Embryonic facial prominence (tissue), 1 donor: Measurements from ENCODE around the gene DEPDC1.
A peak's percentile ranks its signal among the peaks of the same experiment; 100 is the strongest.
"Not testable (repeated sequence)": the region's sequence is repeated elsewhere in the genome, so short reads cannot be mapped to it uniquely, and the experiment has no call there.

Source experiments
- DNase-seq: peaks from one replicate; pipeline ENCODE4 v3.0.0-alpha.2; 2016; ENCODE audit errors: extremely low spot score

The DEPDC1 gene, protein sequence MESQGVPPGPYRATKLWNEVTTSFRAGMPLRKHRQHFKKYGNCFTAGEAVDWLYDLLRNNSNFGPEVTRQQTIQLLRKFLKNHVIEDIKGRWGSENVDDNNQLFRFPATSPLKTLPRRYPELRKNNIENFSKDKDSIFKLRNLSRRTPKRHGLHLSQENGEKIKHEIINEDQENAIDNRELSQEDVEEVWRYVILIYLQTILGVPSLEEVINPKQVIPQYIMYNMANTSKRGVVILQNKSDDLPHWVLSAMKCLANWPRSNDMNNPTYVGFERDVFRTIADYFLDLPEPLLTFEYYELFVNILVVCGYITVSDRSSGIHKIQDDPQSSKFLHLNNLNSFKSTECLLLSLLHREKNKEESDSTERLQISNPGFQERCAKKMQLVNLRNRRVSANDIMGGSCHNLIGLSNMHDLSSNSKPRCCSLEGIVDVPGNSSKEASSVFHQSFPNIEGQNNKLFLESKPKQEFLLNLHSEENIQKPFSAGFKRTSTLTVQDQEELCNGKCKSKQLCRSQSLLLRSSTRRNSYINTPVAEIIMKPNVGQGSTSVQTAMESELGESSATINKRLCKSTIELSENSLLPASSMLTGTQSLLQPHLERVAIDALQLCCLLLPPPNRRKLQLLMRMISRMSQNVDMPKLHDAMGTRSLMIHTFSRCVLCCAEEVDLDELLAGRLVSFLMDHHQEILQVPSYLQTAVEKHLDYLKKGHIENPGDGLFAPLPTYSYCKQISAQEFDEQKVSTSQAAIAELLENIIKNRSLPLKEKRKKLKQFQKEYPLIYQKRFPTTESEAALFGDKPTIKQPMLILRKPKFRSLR

DNA sequence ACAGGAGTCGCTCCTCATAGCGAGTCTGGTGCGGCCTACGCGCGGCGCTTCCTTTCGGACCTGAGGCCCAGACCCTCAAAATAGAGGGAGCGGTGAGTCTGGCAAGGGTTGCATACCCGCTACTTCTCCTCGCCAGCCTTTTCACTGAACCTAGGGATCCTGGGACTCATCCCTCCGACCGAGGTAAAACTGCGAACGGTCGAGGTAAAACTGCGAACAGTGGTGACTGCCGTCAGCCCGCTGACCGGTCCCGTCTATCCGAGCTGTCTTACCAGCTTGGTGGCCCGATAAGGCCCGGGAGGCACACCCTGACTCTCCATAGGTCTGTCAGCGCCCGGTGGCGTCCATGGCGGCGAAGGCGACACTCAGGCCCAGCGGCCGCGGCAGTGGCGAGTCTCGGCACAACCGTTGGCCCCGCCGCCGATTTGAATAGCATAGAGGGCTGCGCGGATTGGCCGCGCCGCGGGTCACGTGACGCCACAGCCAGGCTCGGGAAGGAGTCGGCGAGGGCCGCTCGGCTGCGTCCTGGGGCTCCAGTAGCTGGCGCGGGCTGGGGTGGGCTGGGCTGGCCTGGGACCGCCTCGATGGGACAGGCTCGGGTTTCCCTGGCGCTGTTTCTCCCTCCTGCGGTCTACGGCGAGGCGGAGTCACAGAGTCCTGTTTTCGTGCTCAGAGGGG is at the start of gene DEPDC1:
Gene DEPDC1 (minus strand): TSS at position 403 of the 678 bp plus-strand sequence. CDS start 83 bp downstream, at position 320.
- DNase-seq: peak; percentile 79

DNA sequence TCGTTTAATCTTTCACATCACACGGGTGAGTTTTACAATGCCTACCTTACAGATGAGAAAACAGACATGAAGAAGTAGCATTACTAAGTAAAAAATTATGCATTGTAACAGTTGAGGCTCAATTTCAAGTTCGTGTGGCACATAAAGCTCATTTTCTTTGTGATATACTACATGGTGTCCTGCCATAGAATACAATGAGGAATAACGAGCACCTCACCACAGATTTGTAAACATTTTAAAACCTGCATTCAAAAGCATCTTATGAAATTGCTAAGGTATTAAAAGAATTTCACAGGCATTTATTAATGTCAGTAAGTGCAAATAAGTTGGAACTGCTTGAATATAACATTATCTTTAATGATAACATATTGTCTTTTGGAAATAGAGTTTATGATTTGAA is 47.8 kb upstream of the DEPDC1 start:
- DNase-seq: no peak

DNA sequence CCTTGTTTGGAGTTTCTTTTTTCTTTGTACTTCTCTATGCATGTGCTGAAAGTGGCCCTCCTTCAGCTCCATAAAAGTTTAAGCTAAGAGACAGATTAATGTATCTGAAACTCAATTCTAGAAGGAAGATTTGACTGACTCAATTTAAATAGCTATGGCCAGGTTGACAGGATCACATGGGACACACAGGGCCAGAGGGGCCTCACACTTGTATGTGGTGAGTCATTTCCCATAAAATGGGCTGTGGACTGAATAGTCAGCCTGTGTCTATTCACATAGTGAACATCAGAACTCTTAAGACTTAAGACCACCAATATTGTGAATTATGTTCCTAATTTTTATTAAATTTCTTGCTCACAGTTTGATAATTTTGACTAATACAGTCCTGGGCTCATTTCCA is 45.7 kb upstream of the DEPDC1 start:
- DNase-seq: no peak

DNA sequence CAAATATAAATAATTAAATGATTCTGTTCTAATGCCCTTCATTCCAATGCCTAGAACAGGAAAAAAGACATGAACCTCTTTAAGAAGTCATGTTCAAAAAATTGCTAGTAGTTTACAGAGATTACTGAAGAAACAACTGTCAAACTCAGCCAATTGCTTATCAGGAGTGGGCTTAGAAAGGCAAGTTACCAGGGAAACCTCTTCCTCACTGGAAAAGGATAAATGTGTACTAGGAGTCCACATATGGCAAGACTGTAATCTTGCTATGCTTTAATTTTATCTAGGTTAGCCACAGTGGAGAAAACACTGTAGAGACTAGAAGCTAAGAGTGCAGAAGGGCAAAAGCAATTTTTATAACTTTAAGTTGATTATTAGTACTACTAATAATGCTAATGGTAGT is 42.1 kb upstream of the DEPDC1 start:
- no peak for DNase-seq

DNA sequence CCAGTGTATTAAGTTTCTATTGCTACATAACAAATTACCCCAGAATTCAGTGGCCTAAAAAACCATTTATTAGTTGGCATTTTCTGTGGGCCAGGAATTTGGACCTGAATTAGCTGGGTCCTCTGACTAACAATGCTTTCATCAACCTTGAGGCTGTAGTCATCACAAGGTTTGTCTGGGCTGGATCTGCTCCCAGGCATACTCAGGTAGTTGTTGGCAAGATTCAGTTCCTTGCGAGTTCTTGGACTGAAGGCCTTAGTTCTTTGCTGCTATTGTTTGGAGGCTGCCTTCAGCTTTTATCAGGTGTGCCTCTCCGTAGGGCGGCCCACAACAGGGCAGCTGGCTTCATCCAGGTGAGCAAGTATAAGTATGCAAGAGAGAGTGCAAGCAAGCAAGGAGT is 31.4 kb upstream of the DEPDC1 start:
- DNase-seq: no peak

DNA sequence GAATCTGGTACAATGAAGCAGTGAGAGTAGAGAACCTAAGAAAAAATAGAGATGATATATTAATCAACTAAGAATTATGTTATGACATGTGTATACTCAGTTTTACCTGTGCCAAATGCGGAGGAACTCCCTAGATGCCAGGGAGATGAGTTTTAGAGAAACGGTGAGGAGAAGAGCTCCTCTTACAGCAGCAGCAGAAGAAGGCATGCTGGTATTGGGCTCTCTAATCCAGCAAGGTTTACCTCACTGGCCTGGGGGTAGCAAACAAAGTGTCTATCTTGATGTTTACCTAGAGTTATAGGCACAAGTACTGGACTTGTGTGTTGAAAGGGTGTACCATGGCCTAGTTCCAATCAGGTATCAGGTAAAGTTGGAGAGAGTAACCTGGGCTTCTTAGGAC is 28.9 kb upstream of the DEPDC1 start:
- no peak for DNase-seq

DNA sequence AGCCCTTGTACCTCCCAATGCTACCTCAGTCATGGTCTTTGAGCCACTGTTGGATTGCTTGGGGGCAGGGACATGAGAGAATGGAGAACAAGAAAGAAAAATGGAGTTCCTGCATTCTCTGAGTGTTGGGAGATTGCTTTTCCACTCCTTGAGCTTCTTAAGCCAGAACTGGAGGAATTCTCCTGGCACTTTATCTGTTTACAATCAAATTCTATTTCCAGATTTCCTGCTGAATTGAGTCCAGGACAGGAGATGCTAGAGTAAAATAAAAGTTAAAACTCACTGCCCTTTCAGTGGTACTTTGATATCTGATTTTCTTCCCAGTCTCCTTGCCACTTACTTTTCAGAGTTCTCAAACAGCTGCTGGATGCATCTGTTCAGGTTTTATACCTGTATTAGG is 24.4 kb upstream of the DEPDC1 start:
- no peak for DNase-seq

DNA sequence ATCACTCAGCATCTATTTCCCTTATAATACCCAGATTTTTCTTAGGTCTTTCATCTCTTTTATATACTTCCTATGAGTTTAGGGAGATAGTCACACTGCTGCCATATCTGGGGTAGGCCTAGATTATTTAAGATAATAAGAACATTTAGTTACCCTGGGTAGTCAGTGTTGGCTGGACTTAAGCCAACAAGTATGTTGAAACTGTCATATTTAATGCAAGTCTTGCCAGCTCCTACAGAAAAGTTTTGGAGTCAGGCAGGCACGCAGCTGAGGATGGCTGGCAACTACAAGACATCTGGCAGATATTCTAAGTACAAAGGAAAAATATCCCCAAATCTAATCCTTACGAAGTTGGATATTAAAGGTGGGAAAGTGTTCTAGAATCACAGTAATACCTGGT is 19.2 kb upstream of the DEPDC1 start:
- DNase-seq: no peak

DNA sequence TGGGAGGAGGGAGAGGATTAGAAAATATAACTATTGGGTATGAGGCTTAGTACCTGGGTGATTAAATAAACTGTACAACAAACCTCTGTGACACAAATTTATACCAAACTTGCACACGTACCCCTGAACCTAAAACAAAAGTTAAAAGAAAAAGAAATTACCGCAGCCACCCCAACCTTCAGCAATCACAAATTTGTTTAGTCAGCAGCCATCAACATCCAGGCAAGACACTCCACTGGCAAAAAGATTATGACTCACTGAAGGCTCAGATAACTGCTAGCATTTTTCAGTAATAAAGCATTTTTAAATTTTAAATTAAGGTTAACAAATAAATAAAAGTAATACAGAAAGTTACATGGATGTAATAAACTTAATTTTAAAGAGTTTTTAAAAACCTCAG is 14.4 kb upstream of the DEPDC1 start:
- no peak for DNase-seq

DNA sequence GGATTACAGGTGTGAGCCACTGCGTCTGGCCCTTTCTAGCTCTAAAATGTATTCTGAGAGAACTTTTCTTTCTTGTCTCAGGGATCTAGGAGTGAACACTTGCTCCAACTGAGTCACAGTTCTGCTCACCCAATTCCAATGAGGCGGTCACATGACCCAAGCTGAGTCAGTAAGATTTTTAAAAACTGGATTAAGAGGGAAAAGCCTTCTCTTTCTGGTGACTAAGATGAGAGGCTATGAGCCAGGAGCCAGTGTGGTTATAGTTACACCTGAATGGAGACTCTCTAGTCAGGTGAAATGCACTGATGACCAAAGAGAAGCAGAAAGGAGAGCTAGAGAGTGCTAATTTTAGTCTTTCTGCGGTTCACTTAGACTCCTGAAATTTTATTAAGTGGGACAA is 9.5 kb upstream of the DEPDC1 start:
- no peak for DNase-seq

DNA sequence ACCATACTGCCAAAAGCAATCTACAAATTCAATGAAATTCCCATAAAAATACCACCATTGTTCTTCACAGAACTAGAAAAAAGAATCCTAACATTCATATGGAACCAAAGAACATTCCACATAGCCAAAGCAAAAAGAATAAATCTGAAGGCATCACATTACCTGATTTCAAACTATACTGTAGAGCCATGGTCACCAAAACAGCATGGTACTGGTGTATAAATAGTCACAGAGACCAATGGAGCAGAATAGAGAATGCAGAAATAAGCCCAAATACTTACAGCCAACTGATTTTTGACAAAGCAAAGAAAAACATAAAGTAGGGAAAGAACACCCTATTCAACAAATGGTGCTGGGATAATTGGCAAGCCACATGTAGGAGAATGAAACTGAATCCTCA is 6.2 kb upstream of the DEPDC1 start:
- no peak for DNase-seq

DNA sequence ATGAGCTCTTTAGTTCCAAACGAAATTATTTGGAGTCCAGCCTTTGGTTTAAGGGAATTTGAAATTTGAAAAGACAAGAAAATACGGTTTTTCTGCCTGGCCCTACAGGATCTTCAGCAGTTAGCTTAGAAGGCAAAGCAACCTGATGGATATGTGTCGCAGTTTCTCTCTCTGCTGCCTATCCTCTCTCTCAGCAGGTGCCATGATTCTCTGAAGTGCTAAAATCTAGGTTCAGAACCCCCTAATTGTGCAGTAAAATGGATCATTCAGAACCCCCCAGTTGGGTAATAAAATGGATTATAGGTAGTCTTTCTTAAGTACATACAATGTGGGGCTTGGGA is 446 bp upstream of the DEPDC1 start:
- DNase-seq: no peak

DNA sequence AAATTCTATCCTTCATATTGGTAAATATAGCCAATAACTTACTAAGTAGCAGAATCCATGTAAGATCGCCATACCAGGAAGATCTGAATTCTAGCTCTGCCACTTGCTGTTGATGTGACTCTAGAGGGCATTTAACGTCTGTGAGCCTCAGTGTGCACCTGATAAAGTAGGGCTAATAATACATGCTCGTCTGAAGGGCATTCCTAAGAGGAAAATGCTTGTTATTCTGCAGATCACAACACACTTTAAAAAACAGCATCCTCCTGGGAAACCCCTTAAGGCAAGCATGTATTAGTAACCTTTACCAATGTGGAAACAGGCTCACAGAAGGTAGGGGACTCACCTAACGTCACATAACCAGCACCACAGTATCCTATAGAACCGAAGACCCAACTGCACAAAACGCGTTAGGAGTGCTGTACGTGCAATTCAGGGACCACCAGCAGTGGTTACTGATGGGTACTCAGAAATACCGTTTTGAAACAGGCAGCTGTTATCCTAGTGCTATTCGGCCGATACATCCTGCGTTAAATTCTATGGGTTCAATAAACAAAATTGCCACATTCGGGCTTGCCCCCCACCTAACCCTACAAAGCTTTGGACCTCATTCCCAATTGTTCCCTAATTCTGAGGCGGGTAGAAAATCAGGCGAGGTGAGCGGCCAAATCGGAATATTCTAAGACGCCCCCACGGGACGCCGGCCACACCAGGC is 758 bp downstream of the DEPDC1 start:
- no peak for DNase-seq

DNA sequence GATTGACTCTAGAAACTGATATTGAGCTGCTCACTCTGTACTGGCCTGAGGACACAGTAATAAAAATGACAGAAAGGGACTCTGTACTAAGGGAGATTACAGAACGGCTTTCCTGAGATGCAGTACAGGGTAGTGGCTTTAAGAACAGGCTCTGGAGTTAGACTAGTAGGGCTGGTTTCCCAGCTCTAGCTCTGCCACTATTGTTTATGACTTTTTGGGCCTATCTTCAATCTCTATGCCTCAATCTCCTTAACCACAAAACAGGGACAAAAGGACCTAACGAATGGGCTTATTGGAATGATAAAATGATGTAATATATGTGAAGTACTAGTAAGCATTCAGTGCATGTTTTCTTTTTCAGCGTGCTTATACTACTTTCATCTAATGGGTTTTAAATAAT is 1.4 kb downstream of the DEPDC1 start:
- DNase-seq: no peak

DNA sequence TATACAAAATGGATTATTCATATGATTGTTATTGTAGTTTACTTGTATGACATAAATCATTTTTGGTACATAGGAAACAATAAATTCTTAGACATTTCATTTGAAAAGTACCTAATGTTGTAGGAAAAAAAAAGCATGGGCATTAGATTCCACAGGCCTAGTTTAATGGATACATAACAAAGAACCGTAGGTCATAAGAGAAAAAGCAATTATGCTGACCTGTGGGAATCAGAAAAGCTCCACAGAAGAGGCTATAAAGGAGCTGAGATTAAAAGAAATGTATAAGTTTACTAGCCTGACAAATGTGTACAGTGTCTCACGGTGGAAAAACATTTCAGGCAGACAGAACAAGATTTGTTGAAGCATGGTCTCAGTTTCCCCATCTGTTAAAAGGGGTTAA is 3.7 kb downstream of the DEPDC1 start:
- no peak for DNase-seq

DNA sequence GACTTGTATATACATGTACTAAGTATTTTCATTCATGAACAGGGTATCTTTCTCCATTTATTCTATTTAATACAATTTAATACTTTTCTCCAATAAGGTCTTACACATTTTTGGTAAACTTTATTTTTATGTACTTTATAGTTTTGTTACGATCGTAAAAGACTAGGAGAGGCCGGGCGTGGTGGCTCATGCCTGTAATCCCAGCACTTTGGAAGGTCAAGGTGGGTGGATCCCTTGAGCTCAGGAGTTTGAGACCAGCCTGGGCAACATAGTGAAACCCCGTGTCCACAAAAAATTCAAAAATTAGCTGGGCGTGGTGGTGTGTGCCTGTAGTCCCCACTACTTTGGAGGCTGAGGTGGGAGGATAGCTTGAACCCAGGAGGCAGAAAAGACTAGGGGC is 4.6 kb downstream of the DEPDC1 start:
- not testable (repeated sequence) for DNase-seq

DNA sequence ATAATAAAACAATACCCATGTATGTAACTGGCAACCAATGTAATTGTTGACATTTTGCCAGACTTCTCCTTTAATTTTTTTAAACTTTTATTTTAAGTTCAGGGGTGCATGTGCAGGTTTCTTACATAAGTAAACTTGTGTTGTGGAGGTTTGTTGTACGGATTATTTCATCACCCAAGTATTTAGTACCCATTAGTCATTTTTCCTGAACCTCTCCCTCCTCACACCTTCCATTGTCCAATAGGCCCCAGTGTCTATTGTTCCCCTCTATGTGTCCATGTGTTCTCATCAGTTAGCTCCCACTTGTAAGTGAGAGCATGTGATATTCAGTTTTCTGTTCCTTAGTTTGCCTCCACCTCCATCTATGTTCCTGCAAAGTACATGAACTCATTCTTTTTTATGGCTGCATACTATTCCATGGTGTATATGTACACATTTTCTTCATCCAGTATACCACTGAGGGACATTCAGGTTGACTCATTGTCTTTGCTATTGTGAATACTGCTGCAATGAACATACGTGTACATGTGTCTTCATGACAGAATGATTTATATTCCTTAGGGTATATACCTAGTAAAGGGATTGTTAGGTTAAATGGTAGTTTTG is 6.7 kb downstream of the DEPDC1 start:
- DNase-seq: no peak

DNA sequence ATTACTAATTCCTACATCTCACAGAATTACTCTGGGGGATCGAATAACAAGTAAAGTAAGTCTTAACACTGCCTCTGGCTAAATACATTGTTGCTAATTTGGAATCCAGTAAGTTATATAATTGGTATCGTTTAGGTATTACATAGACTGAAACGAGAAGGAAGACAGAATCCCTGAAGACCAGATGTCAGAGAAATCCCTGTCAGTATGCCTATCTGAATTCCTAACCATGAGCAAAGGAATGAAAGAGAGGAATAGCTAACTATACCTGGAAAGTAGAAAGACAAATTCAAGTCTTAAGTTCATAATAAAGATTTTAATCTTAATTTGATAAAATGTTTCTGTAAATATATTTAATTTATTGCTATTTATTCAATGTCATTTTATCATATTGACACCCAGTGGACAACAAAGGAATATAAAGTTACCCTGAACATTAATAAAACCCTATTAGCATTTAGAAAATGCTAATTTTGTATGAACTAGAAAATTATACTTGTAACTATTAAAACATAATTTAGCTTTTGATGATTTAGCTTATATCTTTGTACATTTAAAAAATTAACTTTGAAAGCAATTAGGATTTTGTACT is 11.4 kb downstream of the DEPDC1 start:
- DNase-seq: no peak

DNA sequence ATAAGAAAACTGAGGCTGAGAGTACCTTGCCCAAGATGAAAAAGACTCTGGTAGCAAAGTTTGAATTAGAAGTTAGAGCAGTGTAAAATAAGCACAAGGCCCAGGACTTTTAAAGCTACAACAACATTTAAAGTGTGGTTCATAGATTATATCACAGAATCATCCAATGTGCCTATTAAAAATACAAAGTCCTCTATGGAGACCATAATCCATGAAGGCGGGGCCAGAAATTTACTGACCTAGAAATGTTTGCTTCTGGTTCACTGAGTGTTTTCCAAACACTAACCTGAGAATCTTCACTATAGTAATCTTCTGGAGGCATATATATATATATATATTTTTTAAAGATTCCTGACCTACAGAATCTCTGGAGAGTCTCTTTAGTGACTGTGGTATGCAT is 12.3 kb downstream of the DEPDC1 start:
- no peak for DNase-seq

DNA sequence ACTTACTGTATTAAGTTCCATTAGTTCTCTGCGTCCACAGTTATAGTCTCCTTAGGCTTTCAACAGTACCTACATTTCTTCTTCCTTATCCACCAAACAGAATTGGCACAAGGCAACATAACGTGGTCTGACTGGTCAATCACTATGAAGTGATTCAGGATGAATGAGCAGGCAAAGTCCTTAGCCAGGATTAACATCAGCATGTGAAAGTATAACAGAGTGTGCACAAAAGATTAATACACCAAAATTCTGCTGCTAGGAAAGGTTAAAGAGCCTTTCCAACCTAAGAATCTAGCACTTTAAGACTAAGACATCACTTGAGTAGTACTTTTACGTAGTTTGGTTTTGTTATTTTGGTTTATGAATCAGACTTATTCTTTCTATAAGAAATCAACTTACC is 15.8 kb downstream of the DEPDC1 start:
- DNase-seq: no peak

DNA sequence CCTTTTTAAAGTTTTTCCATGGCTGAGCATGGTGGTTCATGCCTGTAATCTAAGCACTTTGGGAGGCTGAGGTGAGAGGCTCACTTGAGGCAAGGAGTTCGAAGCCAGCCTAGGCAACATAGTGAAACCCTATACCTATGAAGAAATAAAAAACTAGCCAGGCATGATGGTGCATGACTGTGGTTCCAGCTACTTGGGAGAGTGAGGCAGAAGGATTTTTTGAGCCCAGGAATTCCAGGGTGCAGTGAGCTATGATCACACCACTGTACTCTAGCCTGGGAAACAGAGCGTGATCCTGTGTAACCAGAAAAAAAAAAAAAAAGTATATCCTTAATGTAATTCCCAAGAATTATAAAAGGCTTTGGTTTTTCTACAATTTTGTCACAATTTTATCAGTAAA is 17.4 kb downstream of the DEPDC1 start:
- no peak for DNase-seq
